Mesenchymal stem cell (in vitro differentiated cells and primary cell): ENCODE results near the gene SPPL2C.
A peak's percentile ranks its signal among the peaks of the same experiment; 100 is the strongest.

Experiments
- DNase-seq: peaks from one replicate; pipeline ENCODE4 v3.0.0-alpha.2; 2013
- H2AFZ ChIP-seq: one replicate; pipeline ENCODE4 v1.6.1; 2013; ENCODE audit warnings: low read depth, mild to moderate bottlenecking, control low read depth, inconsistent platforms, low read length, moderate library complexity
- H2AK5ac ChIP-seq: 2 replicates; pipeline ENCODE4 v1.6.1; 2013; ENCODE audit warnings: low read length, moderate library complexity, mild to moderate bottlenecking, inconsistent platforms; ENCODE audit not compliant: severe bottlenecking
- H2BK120ac ChIP-seq: one replicate; pipeline ENCODE4 v1.6.1; 2013; ENCODE audit warnings: low read depth, mild to moderate bottlenecking, inconsistent platforms, low read length, moderate library complexity
- H2BK12ac ChIP-seq, 2 experiments: one replicate each; pipeline ENCODE4 v1.6.1; 2013; ENCODE audit warnings: inconsistent platforms in 2 of 2, low read length in 2 of 2, mild to moderate bottlenecking in 2 of 2, moderate library complexity in 2 of 2, control low read depth in 1 of 2
- H2BK15ac ChIP-seq: one replicate; pipeline ENCODE4 v1.6.1; 2013; ENCODE audit warnings: mild to moderate bottlenecking, low read depth, inconsistent platforms; ENCODE audit not compliant: poor library complexity, severe bottlenecking
- H2BK5ac ChIP-seq: 2 replicates; pipeline ENCODE4 v1.6.1; 2013; ENCODE audit warnings: low read depth, mild to moderate bottlenecking, low read length, control low read depth, inconsistent platforms; ENCODE audit not compliant: poor library complexity, severe bottlenecking
- H3K14ac ChIP-seq, 2 experiments: one replicate each; pipeline ENCODE4 v1.6.1; 2013; ENCODE audit warnings: inconsistent platforms in 2 of 2, low read length in 2 of 2, control low read depth in 1 of 2, mild to moderate bottlenecking in 1 of 2, moderate library complexity in 1 of 2
- H3K18ac ChIP-seq, 2 experiments: one replicate each; pipeline ENCODE4 v1.6.1; 2013; ENCODE audit warnings: inconsistent platforms in 2 of 2, low read length in 2 of 2, control low read depth in 1 of 2, low read depth in 1 of 2, mild to moderate bottlenecking in 1 of 2
- H3K23ac ChIP-seq, 2 experiments: one replicate each; pipeline ENCODE4 v1.6.1; 2013; ENCODE audit warnings: inconsistent platforms in 2 of 2, low read length in 2 of 2, mild to moderate bottlenecking in 2 of 2, moderate library complexity in 2 of 2, control low read depth in 1 of 2
- H3K27ac ChIP-seq: 2 replicates; pipeline ENCODE4 v1.5.1; 2013; ENCODE audit warnings: mild to moderate bottlenecking, moderate library complexity, low read length, control low read depth, inconsistent platforms; ENCODE audit not compliant: poor library complexity, severe bottlenecking
- H3K27me3 ChIP-seq, 2 experiments: 2 replicates each; pipeline versions ENCODE4 v1.6.1 to v1.7.0; 2013; ENCODE audit warnings: low read length in 2 of 2, mild to moderate bottlenecking in 2 of 2, moderate library complexity in 2 of 2, control low read depth in 1 of 2, inconsistent platforms in 1 of 2; ENCODE audit not compliant: control insufficient read depth in 1 of 2, insufficient read depth in 1 of 2
- H3K36me3 ChIP-seq, 2 experiments: 2 replicates each; pipeline versions ENCODE4 v1.6.1 to v1.7.0; 2013; ENCODE audit warnings: low read length in 2 of 2, control low read depth in 1 of 2, inconsistent platforms in 1 of 2, low read depth in 1 of 2, mild to moderate bottlenecking in 1 of 2; ENCODE audit not compliant: insufficient read depth in 2 of 2, control insufficient read depth in 1 of 2
- H3K4ac ChIP-seq, 2 experiments: one replicate each; pipeline ENCODE4 v1.6.1; 2013; ENCODE audit warnings: inconsistent platforms in 2 of 2, low read length in 2 of 2, mild to moderate bottlenecking in 2 of 2, moderate library complexity in 2 of 2, control low read depth in 1 of 2, low read depth in 1 of 2
- H3K4me1 ChIP-seq: 2 replicates; pipeline ENCODE4 v1.6.1; 2013; ENCODE audit warnings: low read depth, low read length, control low read depth; ENCODE audit not compliant: control insufficient read depth, insufficient read depth
- H3K4me2 ChIP-seq: 2 replicates; pipeline ENCODE4 v1.6.1; 2013; ENCODE audit warnings: low read length, mild to moderate bottlenecking, inconsistent platforms; ENCODE audit not compliant: poor library complexity, severe bottlenecking
- H3K4me3 ChIP-seq, 2 experiments: 2 replicates each; pipeline versions ENCODE4 v1.5.1 to v1.7.0; 2013; ENCODE audit warnings: low read length in 2 of 2, mild to moderate bottlenecking in 2 of 2, control low read depth in 1 of 2, low read depth in 1 of 2; ENCODE audit not compliant: insufficient read depth in 1 of 2
- H3K79me1 ChIP-seq: replicated peaks from 2 replicates; pipeline ENCODE4 v1.6.1; 2013; ENCODE audit warnings: mild to moderate bottlenecking, control low read depth, low read length, inconsistent platforms; ENCODE audit not compliant: poor library complexity, severe bottlenecking
- H3K9ac ChIP-seq: 2 replicates; pipeline ENCODE4 v1.7.0; 2013; ENCODE audit warnings: mild to moderate bottlenecking, low read length, moderate library complexity
- H3K9me3 ChIP-seq: 2 replicates; pipeline ENCODE4 v1.7.0; 2013; ENCODE audit warnings: mild to moderate bottlenecking, low read length; ENCODE audit not compliant: control insufficient read depth
- H4K8ac ChIP-seq: one replicate; pipeline ENCODE4 v1.6.1; 2013; ENCODE audit warnings: inconsistent platforms, mild to moderate bottlenecking, low read length, moderate library complexity
- H4K91ac ChIP-seq: one replicate; pipeline ENCODE4 v1.6.1; 2013; ENCODE audit warnings: mild to moderate bottlenecking, low read length, inconsistent platforms
- WGBS: methylation state at CpG from one replicate; pipeline ENCODE4 v1.1.7; 2013; ENCODE audit warnings: mixed read lengths; 5-methylcytosine and 5-hydroxymethylcytosine counted together

SPPL2C gene

DNA sequence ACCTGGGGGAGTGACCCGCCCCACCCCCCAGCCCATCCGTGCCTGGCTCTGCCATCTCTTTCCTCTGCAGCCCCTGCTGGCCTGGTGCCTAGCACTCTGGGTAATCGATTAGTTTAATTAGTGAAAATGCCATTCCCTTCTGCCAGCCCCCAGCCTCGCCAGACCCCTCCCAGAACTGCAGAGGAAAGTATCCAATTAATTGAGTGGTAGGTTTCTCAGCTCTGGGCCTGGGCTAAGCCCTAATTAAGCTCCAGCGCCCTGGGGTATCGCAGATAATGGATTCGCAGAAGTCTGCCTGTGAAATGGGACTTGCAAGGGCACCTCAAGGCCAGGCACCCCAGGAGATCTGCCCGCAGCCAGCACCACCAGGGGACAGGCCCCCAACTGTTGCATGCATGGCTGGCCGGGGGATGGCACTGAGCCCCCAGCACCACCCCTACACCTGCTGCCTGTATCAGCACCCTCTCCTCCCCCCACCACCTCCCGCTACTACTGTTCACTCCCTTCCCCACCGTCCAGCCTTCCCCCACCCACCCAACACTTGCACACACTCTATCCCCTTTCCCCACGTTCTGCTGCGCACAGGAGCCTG lies 19.7 kb upstream of the SPPL2C start:
- 76% methylated on average over 13 of the region's 13 CpGs for WGBS

GRCh38 chr17:45825792-45826191 lies 18.9 kb upstream of the SPPL2C start:
- Histone ChIP-seq H4K91ac (no peak overlapping the region), H3K14ac (peak overlapping the region in 1 of 2 experiments; percentile 18), H3K9me3 (no peaks in the 10 kb centered on the region), H2BK5ac (no peak overlapping the region), H3K4me3 (no peak overlapping the region), H4K8ac (no peak overlapping the region), H3K27me3 (peaks cover 52 to 65% of the 10 kb centered on the region in 2 experiments), H2BK15ac (no peak overlapping the region), H3K9ac (no peak overlapping the region), H3K23ac (no peak overlapping the region), H3K27ac (no peak overlapping the region), H3K4me2 (no peak overlapping the region), H2AK5ac (no peak overlapping the region), H3K4me1 (peaks cover 1% of the 10 kb centered on the region), H2BK12ac (no peak overlapping the region), H3K79me1 (no peaks in the 10 kb centered on the region), H3K18ac (no peak overlapping the region), H3K4ac (no peak overlapping the region), H2AFZ (no peak overlapping the region), H2BK120ac (no peak overlapping the region), H3K36me3 (no peaks in the 10 kb centered on the region)
- 73% methylated on average over 14 of the region's 14 CpGs for WGBS
- DNase-seq = no peak

More for the DNA sequence above, 19.7 kb upstream of the SPPL2C start:
- H3K4me2 ChIP-seq = no peak overlapping the region
- H3K9ac ChIP-seq = no peak overlapping the region
- H3K9me3 ChIP-seq = no peaks in the 10 kb centered on the region
- no peak overlapping the region for H3K23ac ChIP-seq
- H3K4ac ChIP-seq = no peak overlapping the region
- no peak overlapping the region for H2BK12ac ChIP-seq
- H4K91ac ChIP-seq = no peak overlapping the region
- H2AK5ac ChIP-seq = no peak overlapping the region
- H2BK120ac ChIP-seq = no peak overlapping the region
- no peak overlapping the region for H2AFZ ChIP-seq
- H4K8ac ChIP-seq = no peak overlapping the region
- no peak for DNase-seq
- H3K79me1 ChIP-seq = no peaks in the 10 kb centered on the region
- no peaks in the 10 kb centered on the region for H3K36me3 ChIP-seq
- no peak overlapping the region for H3K4me3 ChIP-seq
- H3K18ac ChIP-seq = no peak overlapping the region
- no peak overlapping the region for H3K14ac ChIP-seq
- peaks cover 1% of the 10 kb centered on the region for H3K4me1 ChIP-seq
- peaks cover 59 to 66% of the 10 kb centered on the region in 2 experiments for H3K27me3 ChIP-seq
- no peak overlapping the region for H2BK5ac ChIP-seq
- H2BK15ac ChIP-seq = no peak overlapping the region
- H3K27ac ChIP-seq = no peak overlapping the region

- Histone ChIP-seq H3K14ac (no peak overlapping the region), H3K36me3 (no peaks in the 10 kb centered on the region), H3K9me3 (no peaks in the 10 kb centered on the region), H3K4me2 (no peak overlapping the region), H3K18ac (no peak overlapping the region), H3K9ac (no peak overlapping the region), H3K27me3 (peaks cover 54 to 59% of the 10 kb centered on the region in 2 experiments), H3K4me1 (peaks cover 1% of the 10 kb centered on the region), H3K23ac (no peak overlapping the region), H2BK120ac (no peak overlapping the region), H3K4ac (no peak overlapping the region), H3K79me1 (no peaks in the 10 kb centered on the region), H2AK5ac (no peak overlapping the region), H2BK5ac (no peak overlapping the region), H2BK12ac (no peak overlapping the region), H2AFZ (no peak overlapping the region), H3K27ac (no peak overlapping the region), H4K91ac (no peak overlapping the region), H2BK15ac (no peak overlapping the region), H3K4me3 (no peak overlapping the region), H4K8ac (no peak overlapping the region)
- no peak for DNase-seq
- 81% methylated on average over 14 of the region's 16 CpGs for WGBS
Measured at GRCh38 chr17:45826919-45827588, 17.6 kb upstream of the SPPL2C start.

DNA sequence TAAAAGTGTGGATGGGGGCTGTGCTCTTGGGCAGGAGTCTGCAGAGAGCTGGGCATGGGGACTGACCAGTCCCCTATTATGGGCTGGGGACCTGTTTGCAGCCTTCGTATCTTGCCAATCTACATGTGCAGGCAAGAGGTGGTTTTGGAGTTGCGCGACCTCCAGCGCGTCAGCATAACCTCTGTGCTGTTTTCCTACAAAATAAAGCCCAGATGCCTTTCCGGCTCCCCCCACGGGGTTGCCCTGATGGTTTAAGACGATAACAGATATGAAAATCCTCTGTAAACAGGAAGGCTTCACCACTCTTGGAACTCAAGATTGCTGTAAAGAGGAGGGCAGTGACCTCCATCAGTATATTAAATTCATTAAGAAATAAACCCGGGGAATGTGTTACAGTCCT lies 16.5 kb upstream of the SPPL2C start:
- Histone ChIP-seq H3K4me1 (peaks cover 1% of the 10 kb centered on the region), H2BK5ac (no peak overlapping the region), H3K36me3 (no peaks in the 10 kb centered on the region), H3K27ac (no peak overlapping the region), H3K4ac (no peak overlapping the region), H3K23ac (no peak overlapping the region), H2BK120ac (no peak overlapping the region), H4K8ac (no peak overlapping the region), H3K18ac (no peak overlapping the region), H2AFZ (no peak overlapping the region), H3K9ac (no peak overlapping the region), H3K79me1 (no peaks in the 10 kb centered on the region), H2AK5ac (no peak overlapping the region), H3K27me3 (peaks cover 54 to 60% of the 10 kb centered on the region in 2 experiments), H3K9me3 (no peaks in the 10 kb centered on the region), H3K4me3 (no peak overlapping the region), H3K4me2 (no peak overlapping the region), H4K91ac (no peak overlapping the region), H2BK15ac (no peak overlapping the region), H3K14ac (no peak overlapping the region), H2BK12ac (no peak overlapping the region)
- no peak for DNase-seq
- WGBS = 91% methylated on average over 8 of the region's 9 CpGs
